HuH-7 (cell line): ENCODE measurements around the gene IL1RAP.

Source experiments
- DNase-seq: peaks from one replicate; pipeline ENCODE4 v3.0.0; 2011; ENCODE audit warnings: low spot score

The IL1RAP gene

DNA sequence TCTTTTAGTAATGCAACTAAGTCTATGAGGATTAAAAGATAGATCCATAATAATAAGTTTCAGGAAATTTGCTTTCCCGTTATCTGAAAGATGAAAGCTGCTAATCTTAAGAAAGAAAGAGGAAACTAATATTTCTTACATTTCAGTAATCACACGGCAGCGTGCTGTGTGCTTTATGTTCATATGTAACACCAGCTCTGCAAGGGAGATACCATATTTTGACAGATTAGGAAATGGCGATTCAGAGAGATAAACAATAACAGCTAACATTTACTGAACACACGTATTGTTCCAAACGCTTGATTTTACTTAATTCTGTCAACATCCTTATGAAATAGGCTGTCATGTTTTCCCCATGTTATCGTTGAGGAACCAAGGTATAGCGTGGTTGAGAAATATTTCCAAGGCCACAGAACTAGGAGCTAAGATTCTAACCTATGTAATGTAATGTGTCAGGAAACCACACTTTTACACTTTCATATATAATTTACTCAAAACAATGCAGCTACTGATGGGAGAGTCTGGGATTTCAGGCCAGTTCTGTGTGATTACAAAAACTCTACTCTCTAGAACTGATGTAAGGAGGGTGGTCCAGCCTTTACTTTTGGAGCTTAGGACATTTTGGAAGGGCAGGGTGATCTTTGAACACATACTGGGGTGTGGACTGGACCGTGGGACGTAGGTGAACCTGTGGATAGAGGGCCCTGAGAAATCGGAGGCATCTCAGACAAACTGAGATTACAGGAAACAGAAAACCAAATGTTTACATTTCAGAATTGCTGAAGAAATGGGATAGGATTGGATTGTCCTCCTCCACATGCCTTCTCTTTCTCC lies 100.6 kb downstream of the IL1RAP start:
- DNase-seq: no peak

DNA sequence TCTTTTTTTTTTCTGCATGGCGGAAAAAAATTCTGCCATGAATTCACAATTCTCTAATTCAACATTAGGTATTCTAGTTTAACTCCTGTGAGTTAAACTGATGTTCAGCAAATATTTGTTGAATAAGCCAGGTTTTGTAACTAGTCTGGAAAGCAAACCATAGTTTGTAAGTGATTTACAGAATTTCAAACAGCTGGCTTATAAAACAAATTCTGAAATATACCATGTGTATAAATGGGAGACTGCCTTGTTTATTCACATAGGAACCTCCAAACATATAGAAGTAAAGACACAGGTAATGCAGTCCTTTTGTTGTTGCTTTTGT lies 101.1 kb downstream of the IL1RAP start:
- DNase-seq: no peak

GRCh38 chr3:190615607-190616006 lies 101.7 kb downstream of the IL1RAP start:
- DNase-seq: no peak

DNA sequence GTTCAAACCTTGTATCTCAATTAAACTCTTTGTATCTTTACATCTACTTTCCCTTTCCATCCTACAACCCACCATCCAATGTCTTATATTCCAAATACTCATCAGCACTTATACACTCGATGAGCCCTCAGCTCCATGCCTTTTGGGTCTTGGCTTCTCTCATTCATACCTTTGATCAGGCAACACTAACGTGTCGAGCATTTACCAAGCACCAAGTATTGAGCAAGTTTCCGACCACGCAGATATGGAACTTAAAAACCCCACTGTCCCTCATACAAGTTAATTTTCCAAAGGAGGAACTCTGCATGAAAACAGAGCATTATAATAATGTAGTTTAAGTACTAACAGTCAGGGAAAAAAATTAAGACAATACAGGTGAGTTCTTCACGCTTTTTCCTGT lies 102.8 kb downstream of the IL1RAP start:
- no peak for DNase-seq

DNA sequence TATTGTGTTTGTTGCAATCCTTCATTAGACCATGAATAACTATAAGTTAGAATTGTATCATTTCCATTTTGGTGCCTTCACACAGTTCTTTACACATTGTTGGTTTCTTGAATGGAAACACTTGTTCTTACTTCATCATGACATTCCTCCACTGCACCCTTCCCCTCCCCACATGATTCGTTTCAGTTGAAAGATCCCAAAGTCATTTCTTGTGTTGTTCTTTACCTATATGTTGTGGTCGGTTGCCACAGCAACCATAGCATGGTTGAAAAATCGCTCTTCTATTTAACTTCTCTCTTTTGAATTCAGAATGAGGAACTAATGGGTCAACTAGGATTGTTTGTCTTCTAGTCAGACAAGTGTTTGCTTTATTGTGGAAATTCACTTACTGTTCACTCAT lies 103.3 kb downstream of the IL1RAP start:
- DNase-seq: no peak

GRCh38 chr3:190618330-190619030 lies 104.6 kb downstream of the IL1RAP start:
- DNase-seq: no peak

DNA sequence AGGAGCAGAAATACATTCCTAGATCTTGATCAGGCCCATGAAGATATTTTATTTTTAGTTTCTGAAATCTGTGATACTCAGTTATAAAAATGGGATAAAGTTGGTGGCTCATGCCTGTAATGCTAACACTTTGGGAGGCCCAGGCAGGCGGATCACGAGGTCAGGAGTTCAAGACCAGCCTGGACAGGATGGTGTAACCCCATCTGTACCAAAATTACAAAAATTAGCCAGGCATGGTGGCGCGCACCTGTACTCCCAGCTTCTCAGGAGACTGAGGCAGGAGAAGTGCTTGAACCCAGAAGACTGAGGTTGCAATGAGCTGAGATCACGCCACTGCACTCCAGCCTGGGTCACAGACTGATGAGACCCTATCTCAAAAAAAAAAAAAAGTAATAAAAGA lies 105.5 kb downstream of the IL1RAP start:
- DNase-seq: no peak

DNA sequence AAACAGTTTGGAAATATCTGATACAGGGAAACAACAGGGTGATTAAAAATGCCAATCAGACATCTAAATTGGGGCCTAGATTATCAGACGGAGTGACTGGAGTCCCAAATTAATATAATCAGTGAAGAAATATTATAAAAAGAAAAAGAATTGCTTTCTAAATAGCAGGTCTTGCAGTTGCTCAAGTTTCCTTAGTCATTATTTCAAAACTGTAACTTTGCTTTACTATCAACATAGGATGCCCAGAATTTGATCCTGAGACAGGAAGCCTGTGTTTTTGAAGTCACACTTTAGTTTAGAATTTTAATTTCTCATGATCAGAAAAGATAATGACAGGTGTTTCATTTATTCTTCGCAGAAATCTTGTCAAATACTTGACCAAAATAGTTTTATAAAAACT lies 105.9 kb downstream of the IL1RAP start:
- no peak for DNase-seq

- no peak for DNase-seq
Observed at GRCh38 chr3:190620886-190621608, 107.2 kb downstream of the IL1RAP start.

- no peak for DNase-seq
Observed at GRCh38 chr3:190621927-190622326, 108.0 kb downstream of the IL1RAP start.

DNA sequence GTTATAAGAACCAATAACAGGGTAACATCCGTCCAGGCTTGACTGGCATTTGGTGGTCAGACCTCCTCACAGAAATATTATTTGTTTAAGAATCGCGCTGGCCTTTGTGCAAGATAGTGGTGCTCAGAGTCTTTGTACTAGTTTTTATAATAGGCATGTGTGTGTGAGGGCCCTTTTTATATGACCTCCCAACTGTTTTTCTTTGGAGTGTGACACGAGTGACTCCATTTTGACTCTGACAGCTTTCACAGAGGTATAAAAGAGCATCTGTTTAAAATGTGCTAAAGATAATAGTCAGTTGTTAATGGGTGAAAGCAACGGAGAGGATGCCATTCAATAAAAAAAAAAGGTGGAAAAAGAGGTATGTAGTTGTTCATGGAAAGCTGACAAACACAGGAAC lies 110.4 kb downstream of the IL1RAP start:
- no peak for DNase-seq

- DNase-seq: no peak
Observed at GRCh38 chr3:190626951-190627620, 113.2 kb downstream of the IL1RAP start.

DNA sequence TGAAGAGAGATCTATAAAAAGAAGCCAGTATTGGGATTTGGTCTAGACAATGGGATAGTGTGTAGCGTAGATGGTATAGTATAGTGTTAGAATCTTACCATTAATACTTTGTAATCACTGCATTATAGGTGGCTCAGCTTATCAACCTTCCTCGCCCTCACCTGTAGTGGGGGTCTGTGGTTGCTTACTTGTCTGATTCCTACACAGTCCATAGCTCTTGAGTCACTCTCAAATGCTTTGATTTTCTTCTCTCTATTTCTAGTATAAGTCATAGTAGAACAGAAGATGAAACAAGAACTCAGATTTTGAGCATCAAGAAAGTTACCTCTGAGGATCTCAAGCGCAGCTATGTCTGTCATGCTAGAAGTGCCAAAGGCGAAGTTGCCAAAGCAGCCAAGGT lies 115.2 kb downstream of the IL1RAP start:
- DNase-seq: no peak

- DNase-seq: no peak
Observed at GRCh38 chr3:190631295-190631694, 117.4 kb downstream of the IL1RAP start.

DNA sequence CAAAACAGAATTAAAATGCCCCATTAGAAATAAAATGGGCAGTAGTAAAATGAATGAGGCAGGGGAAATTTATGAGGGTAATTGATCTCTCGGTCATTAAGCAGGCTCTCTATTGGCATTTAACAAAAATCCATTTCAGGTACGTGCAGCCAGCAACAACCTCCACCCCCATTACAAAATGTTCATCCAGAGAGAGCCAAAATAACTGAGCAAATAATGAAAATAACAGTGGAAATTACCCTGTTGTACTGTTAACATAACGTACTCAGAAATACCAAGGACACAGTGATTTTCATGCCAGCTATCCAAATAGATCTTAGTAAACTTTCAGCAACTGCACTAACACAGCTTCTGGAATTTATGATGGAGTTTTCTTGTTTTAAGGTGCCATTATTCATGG lies 127.7 kb downstream of the IL1RAP start:
- no peak for DNase-seq

DNA sequence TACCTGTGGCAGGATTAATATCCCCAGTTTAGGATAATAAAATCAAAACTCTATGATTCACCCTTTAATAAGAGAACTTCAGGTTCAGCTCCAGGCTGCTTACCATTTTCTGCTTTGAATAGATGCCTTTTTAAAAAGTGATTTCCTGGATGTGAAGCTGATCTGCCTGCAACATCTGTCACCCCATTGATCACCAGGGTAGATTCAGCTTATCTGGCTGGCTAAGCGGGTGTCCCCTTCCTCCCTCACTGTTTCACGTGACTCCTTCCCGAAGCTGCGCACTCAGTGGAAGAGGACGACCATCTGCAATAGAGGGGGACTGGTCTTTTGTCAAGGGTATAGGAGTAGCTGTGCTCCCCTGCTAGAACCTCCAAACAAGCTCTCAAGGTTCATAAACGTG lies 128.1 kb downstream of the IL1RAP start:
- DNase-seq: no peak

- DNase-seq: no peak
Observed at GRCh38 chr3:190644035-190644434, 130.2 kb downstream of the IL1RAP start.

DNA sequence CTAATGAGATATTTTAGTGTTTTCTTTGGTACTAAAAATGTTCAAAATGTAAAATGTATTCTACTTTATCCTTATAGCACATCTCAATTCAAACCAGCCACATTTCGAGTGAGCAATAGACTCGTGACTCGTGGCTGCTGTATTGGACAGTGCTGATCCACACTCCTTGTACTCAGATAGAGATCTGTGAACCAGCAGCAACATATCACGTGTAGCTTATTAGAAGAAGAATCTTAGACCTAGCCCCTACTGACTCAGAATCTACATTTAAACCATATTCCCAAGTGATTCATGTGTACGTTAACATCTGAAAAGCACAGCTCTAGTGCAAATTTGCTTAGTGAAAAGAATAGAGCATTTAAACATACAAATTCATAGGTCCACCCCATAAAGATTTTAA lies 130.9 kb downstream of the IL1RAP start:
- DNase-seq: no peak

DNA sequence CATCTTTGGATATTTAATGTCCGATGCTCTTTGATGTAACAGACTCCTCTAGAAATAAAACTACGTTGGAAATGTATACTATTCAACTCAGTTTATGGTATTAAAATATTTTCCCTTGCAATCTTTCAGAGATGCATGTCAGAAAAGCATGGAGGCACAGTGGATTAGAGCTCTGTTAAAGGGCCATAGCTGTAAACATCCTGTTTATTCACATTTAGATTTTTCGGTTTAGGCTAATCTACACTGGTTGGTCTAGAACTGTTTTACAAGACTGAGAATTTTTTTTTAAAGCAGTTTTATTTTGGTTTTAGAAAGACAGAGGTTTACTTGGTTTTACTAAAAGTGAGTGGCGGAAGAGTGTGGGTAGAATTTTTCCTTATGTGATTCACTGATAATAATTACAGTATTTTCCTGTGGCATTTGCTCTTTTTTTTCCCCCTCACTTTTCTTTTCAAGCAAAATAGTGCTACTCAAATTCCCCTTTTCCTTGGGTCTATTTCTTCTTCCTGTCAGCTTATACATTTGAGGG lies 132.1 kb downstream of the IL1RAP start:
- DNase-seq: no peak

DNA sequence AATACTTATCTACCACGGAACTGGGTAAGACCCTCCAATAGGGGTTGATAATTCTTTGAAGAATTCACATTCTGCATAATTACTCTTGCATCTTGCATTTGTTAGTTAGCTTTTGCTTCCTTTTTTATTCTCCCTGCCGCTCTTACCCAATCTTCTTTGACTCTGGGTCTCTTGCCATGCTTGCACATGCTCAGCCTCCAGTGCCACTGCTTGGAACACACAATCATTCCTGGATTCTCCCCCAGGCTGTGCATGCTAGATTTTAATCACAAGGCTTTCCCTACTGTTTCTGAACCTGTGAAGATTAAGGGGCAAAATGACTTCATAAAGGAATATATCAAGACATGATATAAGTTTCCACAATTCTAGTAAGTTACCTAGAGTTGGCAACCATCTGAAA lies 133.1 kb downstream of the IL1RAP start:
- no peak for DNase-seq

GRCh38 chr3:190655933-190656332 lies 142.0 kb downstream of the IL1RAP start:
- no peak for DNase-seq

- DNase-seq: no peak
Observed at GRCh38 chr3:190658106-190658505, 144.2 kb downstream of the IL1RAP start.
